Lung (tissue), 12 donors: ENCODE results near the gene ARIH2. TPM values are rescaled to one million over a fixed set of nuclear protein-coding genes. Genes with fewer than 3 reads are reported as not detected.

Source experiments
- ATAC-seq: fragments of 200-7000 bp; cut with Tn5 transposase; one replicate; pipeline ENCODE4 v1.9.1; 2020; ENCODE audit warnings: moderate number of reproducible peaks; ENCODE audit not compliant: insufficient read depth, low FRiP score
- DNase-seq, 3 donors: peaks; one replicate each; pipeline ENCODE4 v3.0.0-alpha.2; 2013 to 2017
- H3K27ac ChIP-seq, 2 donors: one replicate each; pipeline ENCODE4 v1.5.1; 2013; ENCODE audit warnings: mild to moderate bottlenecking in 2 of 2, moderate library complexity in 2 of 2, control low read depth in 1 of 2, inconsistent platforms in 1 of 2, low read depth in 1 of 2, low read length in 1 of 2
- H3K27me3 ChIP-seq, 3 donors: one replicate each; pipeline ENCODE4 v1.5.1; 2013; ENCODE audit warnings: low read length in 2 of 3; ENCODE audit not compliant: control insufficient read depth in 3 of 3, insufficient read depth in 3 of 3
- H3K36me3 ChIP-seq, 4 donors: one replicate each; pipeline ENCODE4 v1.5.1; 2013; ENCODE audit warnings: low read length in 4 of 4, mild to moderate bottlenecking in 1 of 4, moderate library complexity in 1 of 4; ENCODE audit not compliant: control insufficient read depth in 4 of 4, insufficient read depth in 4 of 4
- H3K4me1 ChIP-seq, 5 donors: one replicate each; pipeline ENCODE4 v1.5.1; 2013; ENCODE audit warnings: low read length in 5 of 5, mild to moderate bottlenecking in 2 of 5, moderate library complexity in 1 of 5; ENCODE audit not compliant: control insufficient read depth in 5 of 5, insufficient read depth in 5 of 5
- H3K4me3 ChIP-seq: one replicate; pipeline ENCODE4 v1.5.1; 2013; ENCODE audit warnings: mild to moderate bottlenecking, control low read depth, moderate library complexity
- H3K9ac ChIP-seq, 2 donors: one replicate each; pipeline ENCODE4 v1.5.1; 2013; ENCODE audit warnings: low read length in 2 of 2, control low read depth in 1 of 2; ENCODE audit not compliant: insufficient read depth in 1 of 2
- H3K9me3 ChIP-seq, 4 donors: one replicate each; pipeline ENCODE4 v1.5.1; 2013; ENCODE audit warnings: low read length in 3 of 4, mild to moderate bottlenecking in 1 of 4, moderate library complexity in 1 of 4; ENCODE audit not compliant: control insufficient read depth in 4 of 4, insufficient read depth in 3 of 4
- WGBS, 2 donors: extraction: QIAGEN DNeasy Blood & Tissue Kit; methylation state at CpG; one replicate each; pipeline ENCODE4 v1.1.7; 2013; 5-methylcytosine and 5-hydroxymethylcytosine counted together
- polyA plus RNA-seq, 2 donors: library from polyadenylated mRNA; stranded (reverse); fragments of 200-250 nt; gene quantifications; one replicate each; pipeline ENCODE4 v1.2.1, GENCODE V29; 2013
- total RNA-seq, 2 donors: library from RNA; depleted of rRNA in 1 of 2; stranded (reverse); fragments of >200 nt in 1 of 2; gene quantifications; one replicate each; pipeline ENCODE4 v1.2.1, GENCODE V29; 2014 to 2021
- TF ChIP-seq, protein P1 (sequence below): IDR thresholded peaks from 2 replicates; pipeline ENCODE4 v1.5.1; 2012; ENCODE audit warnings: mild to moderate bottlenecking; ENCODE audit errors: control extremely low read depth, extremely low read depth
- donor health status: control.
- donor health status: control.
- donor health status: Bipolar disorder and iron deficiency.
- donor health status: healthy.
- donor health status: DM: yes; HTN: yes; CAD: no.

Gene ARIH2
- total and polyA plus RNA-seq, 4 donors = 33.1 to 97.6 (median 65.6) TPM

DNA sequence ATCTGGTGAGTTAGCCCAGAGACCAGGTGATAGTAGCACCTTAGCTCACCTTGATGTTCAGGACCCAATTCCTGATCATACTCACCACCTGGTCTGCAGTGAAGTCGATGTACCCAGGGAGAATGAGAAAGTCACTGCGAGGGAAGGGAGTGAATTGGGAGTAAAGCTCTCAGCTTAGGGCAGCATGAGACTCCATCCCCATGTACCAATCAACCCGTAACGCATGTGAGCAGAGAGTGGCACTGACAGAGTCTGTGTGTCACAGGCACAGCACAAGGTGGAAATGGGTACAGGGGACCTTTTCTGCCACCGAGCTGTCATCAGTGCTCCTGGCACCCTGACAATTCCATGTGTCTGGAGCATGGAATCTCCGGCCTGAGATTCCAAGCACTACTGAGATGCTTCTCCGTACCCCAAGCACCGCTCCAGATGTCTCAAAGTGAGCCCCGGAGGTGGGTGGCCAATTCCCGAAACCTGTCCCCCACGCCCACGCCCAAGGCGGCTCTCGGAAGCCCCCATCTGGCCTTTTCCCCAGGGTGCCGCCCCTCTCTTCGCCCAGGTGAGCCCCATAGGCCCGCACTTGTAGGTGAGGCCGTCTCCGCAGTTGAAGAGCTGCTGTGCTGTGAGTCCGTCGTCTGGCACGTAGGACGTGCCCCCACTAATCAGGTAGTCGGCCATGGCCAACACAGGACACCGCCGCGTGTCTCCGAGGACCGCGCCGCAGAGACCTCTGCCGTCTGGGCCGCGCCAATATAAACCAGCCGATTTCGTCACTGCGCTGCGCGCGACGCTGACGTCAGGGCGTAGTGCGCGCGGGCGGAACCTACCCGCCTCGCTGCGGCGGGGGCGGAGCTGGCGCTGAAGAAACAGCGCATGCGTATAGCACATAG, 110.3 kb downstream of the ARIH2 start, which contains the start of gene IMPDH2:
IMPDH2 (minus strand) TSS at position 726 of the 890 bp plus-strand sequence; CDS start at position 678, 48 bp downstream.
- H3K9me3 ChIP-seq = no peaks in the 10 kb centered on the region
- TF ChIP-seq, protein P1, sequence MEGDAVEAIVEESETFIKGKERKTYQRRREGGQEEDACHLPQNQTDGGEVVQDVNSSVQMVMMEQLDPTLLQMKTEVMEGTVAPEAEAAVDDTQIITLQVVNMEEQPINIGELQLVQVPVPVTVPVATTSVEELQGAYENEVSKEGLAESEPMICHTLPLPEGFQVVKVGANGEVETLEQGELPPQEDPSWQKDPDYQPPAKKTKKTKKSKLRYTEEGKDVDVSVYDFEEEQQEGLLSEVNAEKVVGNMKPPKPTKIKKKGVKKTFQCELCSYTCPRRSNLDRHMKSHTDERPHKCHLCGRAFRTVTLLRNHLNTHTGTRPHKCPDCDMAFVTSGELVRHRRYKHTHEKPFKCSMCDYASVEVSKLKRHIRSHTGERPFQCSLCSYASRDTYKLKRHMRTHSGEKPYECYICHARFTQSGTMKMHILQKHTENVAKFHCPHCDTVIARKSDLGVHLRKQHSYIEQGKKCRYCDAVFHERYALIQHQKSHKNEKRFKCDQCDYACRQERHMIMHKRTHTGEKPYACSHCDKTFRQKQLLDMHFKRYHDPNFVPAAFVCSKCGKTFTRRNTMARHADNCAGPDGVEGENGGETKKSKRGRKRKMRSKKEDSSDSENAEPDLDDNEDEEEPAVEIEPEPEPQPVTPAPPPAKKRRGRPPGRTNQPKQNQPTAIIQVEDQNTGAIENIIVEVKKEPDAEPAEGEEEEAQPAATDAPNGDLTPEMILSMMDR = peak; percentile 41
- WGBS, 2 donors = 2 to 3% methylated on average over 55 of the region's 55 CpGs
- peaks cover 5 to 21% (median 11%) of the 10 kb centered on the region in 5 donors for H3K4me1 ChIP-seq
- peaks cover 12 to 61% (median 47%) of the 10 kb centered on the region in 4 donors for H3K36me3 ChIP-seq
- no peaks in the 10 kb centered on the region for H3K27me3 ChIP-seq
- peak within 1 kb of the TSS; percentile 64 for H3K4me3 ChIP-seq
- peak; percentile 96 to 98 (median 96) for DNase-seq
- H3K9ac ChIP-seq = peak within 1 kb of the TSS; percentile 86 to 95
- H3K27ac ChIP-seq = peak within 1 kb of the TSS; percentile 89 to 93
- ATAC-seq = peak; percentile 97

GRCh38 chr3:49029563-49029884, 110.9 kb downstream of the ARIH2 start:
- peak overlapping the region in 1 of 2 donors; percentile 86 for H3K9ac ChIP-seq

DNA sequence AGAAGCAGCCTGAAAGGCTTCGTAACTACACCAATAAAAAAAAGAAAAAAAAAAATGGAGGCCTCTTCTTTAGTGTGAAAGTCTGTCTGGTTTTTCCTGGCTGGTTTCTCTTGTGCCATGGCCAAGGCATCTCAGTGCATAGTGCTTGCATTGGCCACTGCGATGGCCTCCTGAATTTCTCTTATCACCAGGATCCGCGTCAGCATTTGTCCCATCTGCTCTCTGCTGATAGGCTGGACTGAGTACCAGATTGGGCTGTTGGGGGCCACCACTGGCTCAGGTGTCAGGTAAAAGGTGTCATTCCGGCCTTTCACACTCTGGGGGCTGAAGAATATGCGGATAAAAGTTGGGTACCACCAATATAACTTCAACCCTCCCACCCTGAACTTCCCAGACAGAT, 111.7 kb downstream of the ARIH2 start:
- ATAC-seq = no peak
- H3K9ac ChIP-seq = no peak overlapping the region
- H3K27ac ChIP-seq = no peak overlapping the region
- no peak overlapping the region for H3K4me3 ChIP-seq
- H3K9me3 ChIP-seq = no peaks in the 10 kb centered on the region
- TF ChIP-seq, protein P1 = no peak
- peaks cover 12 to 48% (median 43%) of the 10 kb centered on the region in 4 donors for H3K36me3 ChIP-seq
- 93% methylated on average over 6 of the region's 6 CpGs for WGBS, 2 donors
- H3K27me3 ChIP-seq = no peaks in the 10 kb centered on the region
- peaks cover 5 to 21% (median 11%) of the 10 kb centered on the region in 5 donors for H3K4me1 ChIP-seq
- DNase-seq = no peak

More at GRCh38 chr3:49029563-49029884, 110.9 kb downstream of the ARIH2 start:
- WGBS, 2 donors = 2 to 3% methylated on average over 7 of the region's 7 CpGs
- TF ChIP-seq, protein P1 = no peak
- Histone ChIP-seq H3K4me3 (peak overlapping the region; percentile 64), H3K27ac (peak overlapping the region in 1 of 2 donors; percentile 17), H3K9me3 (no peaks in the 10 kb centered on the region), H3K36me3 (peaks cover 12 to 54% (median 44%) of the 10 kb centered on the region in 4 donors), H3K27me3 (no peaks in the 10 kb centered on the region), H3K4me1 (peaks cover 5 to 21% (median 11%) of the 10 kb centered on the region in 5 donors)
- DNase-seq = no peak
- ATAC-seq = no peak
